CD14-positive monocyte (primary cell): Measurements from ENCODE around the gene GK2. TPM values are rescaled to one million over a fixed set of nuclear protein-coding genes. Genes with fewer than 3 reads are reported as not detected.

Experiments
- DNase-seq, 3 donors: peaks; one replicate each; pipeline ENCODE4 v3.0.0-alpha.2; 2011 to 2022
- H2AFZ ChIP-seq: 2 replicates; pipeline ENCODE4 v1.6.0; 2012; ENCODE audit warnings: mild to moderate bottlenecking, low read depth, low read length, inconsistent platforms; ENCODE audit not compliant: insufficient read depth, poor library complexity, severe bottlenecking
- H3K27ac ChIP-seq, 2 donors: 1 replicate in 1 of 2; 2 replicates in 1 of 2; pipeline ENCODE4 v1.5.1; 2012 to 2013; ENCODE audit warnings: low read length in 2 of 2, control low read depth in 1 of 2, inconsistent platforms in 1 of 2, low read depth in 1 of 2, mild to moderate bottlenecking in 1 of 2
- H3K27me3 ChIP-seq, 2 donors: one replicate each; pipeline versions ENCODE4 v1.6.0 to v1.6.1; 2011 to 2013; ENCODE audit warnings: low read length in 2 of 2; ENCODE audit not compliant: control insufficient read depth in 2 of 2, insufficient read depth in 2 of 2
- H3K36me3 ChIP-seq, 2 donors: replicated peaks in 1 of 2; 1 replicate in 1 of 2; 2 replicates in 1 of 2; pipeline versions ENCODE4 v1.5.1 to v1.6.1; 2012 to 2013; ENCODE audit warnings: low read length in 2 of 2, control low read depth in 1 of 2, inconsistent platforms in 1 of 2, mild to moderate bottlenecking in 1 of 2; ENCODE audit not compliant: insufficient read depth in 2 of 2, control insufficient read depth in 1 of 2
- H3K4me1 ChIP-seq, 2 donors: 1 replicate in 1 of 2; 2 replicates in 1 of 2; pipeline versions ENCODE4 v1.5.1 to v1.6.1; 2012 to 2013; ENCODE audit warnings: low read length in 2 of 2, control low read depth in 1 of 2, inconsistent platforms in 1 of 2, mild to moderate bottlenecking in 1 of 2, moderate library complexity in 1 of 2; ENCODE audit not compliant: insufficient read depth in 2 of 2, control insufficient read depth in 1 of 2
- H3K4me2 ChIP-seq: replicated peaks from 2 replicates; pipeline ENCODE3; 2012; ENCODE audit warnings: low read length, moderate library complexity, mild to moderate bottlenecking; ENCODE audit not compliant: poor library complexity, severe bottlenecking; ENCODE audit errors: extremely low read depth
- H3K4me3 ChIP-seq, 3 experiments: fragments of 200-600 bp in 1 of 3; sonication (generic) in 1 of 3; replicated peaks in 1 of 3; 1 replicate in 2 of 3; 2 replicates in 1 of 3; pipeline ENCODE4 v1.5.1; 2011 to 2013; ENCODE audit warnings: low read length in 3 of 3, mild to moderate bottlenecking in 3 of 3, control low read depth in 2 of 3, low read depth in 2 of 3, inconsistent platforms in 1 of 3, moderate library complexity in 1 of 3
- H3K79me2 ChIP-seq: 2 replicates; pipeline ENCODE4 v1.6.0; 2012; ENCODE audit warnings: mild to moderate bottlenecking, control low read depth, inconsistent platforms, low read length, moderate library complexity; ENCODE audit not compliant: insufficient read depth
- H3K9ac ChIP-seq: 2 replicates; pipeline ENCODE4 v1.6.0; 2017; ENCODE audit warnings: low read length, mild to moderate bottlenecking; ENCODE audit not compliant: insufficient read depth, poor library complexity, severe bottlenecking
- H3K9me3 ChIP-seq, 2 donors: replicated peaks in 1 of 2; 1 replicate in 1 of 2; 2 replicates in 1 of 2; pipeline versions ENCODE4 v1.5.1 to v1.6.1; 2012 to 2013; ENCODE audit warnings: low read length in 2 of 2, control low read depth in 1 of 2; ENCODE audit not compliant: control insufficient read depth in 1 of 2, insufficient read depth in 1 of 2
- H4K20me1 ChIP-seq: 2 replicates; pipeline ENCODE4 v1.6.0; 2012; ENCODE audit warnings: mild to moderate bottlenecking, low read length, control low read depth, moderate library complexity; ENCODE audit not compliant: insufficient read depth
- H3K27ac Mint-ChIP-seq, 7 donors: one replicate each; pipeline ENCODE4 v1.8.0; 2020; ENCODE audit warnings: mild to moderate bottlenecking in 7 of 7, mixed read lengths in 7 of 7, moderate library complexity in 6 of 7, inconsistent platforms in 2 of 7
- H3K27me3 Mint-ChIP-seq, 3 donors: one replicate each; pipeline ENCODE4 v1.8.0; 2021 to 2022; ENCODE audit warnings: low read depth in 3 of 3, mild to moderate bottlenecking in 3 of 3, mixed read lengths in 3 of 3, moderate library complexity in 3 of 3, inconsistent platforms in 1 of 3
- H3K36me3 Mint-ChIP-seq, 2 donors: one replicate each; pipeline ENCODE4 v1.8.0; 2020; ENCODE audit warnings: mixed read lengths in 2 of 2, inconsistent platforms in 1 of 2, mild to moderate bottlenecking in 1 of 2
- H3K4me1 Mint-ChIP-seq: one replicate; pipeline ENCODE4 v1.8.0; 2020; ENCODE audit warnings: mild to moderate bottlenecking, mixed read lengths
- H3K4me3 Mint-ChIP-seq, 2 donors: one replicate each; pipeline ENCODE4 v1.8.0; 2020; ENCODE audit warnings: mild to moderate bottlenecking in 2 of 2, mixed read lengths in 2 of 2, moderate library complexity in 1 of 2
- H3K9me3 Mint-ChIP-seq, 7 donors: one replicate each; pipeline ENCODE4 v1.8.0; 2020 to 2022; ENCODE audit warnings: mixed read lengths in 7 of 7, mild to moderate bottlenecking in 6 of 7, moderate library complexity in 6 of 7, inconsistent platforms in 2 of 7
- WGBS: methylation state at CpG from one replicate; pipeline ENCODE4 v1.1.5; 2013; ENCODE audit warnings: missing lambda C conversion rate; ENCODE audit not compliant: insufficient coverage; 5-methylcytosine and 5-hydroxymethylcytosine counted together
- intact Hi-C, 2 donors: fragments of 100-400 bp; cut with micrococcal nuclease; formaldehyde crosslinking; loops; one replicate each; pipeline versions ENCODE4 v1.15.0 to v1.15.1; 2023
- polyA plus RNA-seq, 3 donors: library from polyadenylated mRNA; depleted of rRNA in 1 of 3; unstranded in 2 of 3; stranded (reverse) in 1 of 3; fragments of 300-500 nt in 2 of 3; fragments of >200 nt in 1 of 3; fragmentation: Illumina TruSeq in 2 of 3; gene quantifications; 1 replicate in 2 of 3; 2 replicates in 1 of 3; pipeline ENCODE4 v1.2.3, GENCODE V29; 2012 to 2021
- TF ChIP-seq, protein P1 (sequence below): fragments of 200-600 bp; IDR thresholded peaks from one replicate; pipeline ENCODE4 v1.8.0; 2022; ENCODE audit warnings: antibody characterized with exemption, mild to moderate bottlenecking

The GK2 gene
- polyA plus RNA-seq, 3 donors, result not detected

DNA sequence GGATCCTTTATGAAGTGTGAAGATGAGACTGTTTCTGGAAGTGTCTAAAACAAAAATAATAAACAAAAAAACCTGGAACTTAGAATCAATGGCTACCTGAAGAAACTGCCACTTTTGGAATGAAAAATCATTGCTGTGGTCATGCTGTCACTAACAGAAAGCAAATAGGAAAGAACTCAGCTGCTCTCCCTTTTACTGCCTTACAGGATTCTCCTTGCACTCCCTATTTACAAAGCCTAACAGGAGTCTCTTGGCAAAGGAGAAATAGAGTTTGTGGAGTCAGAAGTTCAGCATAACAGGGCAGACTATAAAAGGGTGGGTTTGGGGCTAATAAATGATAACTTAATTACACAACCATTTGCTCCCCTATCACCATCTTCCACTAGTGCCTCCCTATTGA is 19.0 kb upstream of the GK2 start:
- no peak overlapping the region for H2AFZ ChIP-seq
- H3K36me3 ChIP-seq, result no peaks in the 10 kb centered on the region
- H3K27ac ChIP-seq, result no peak overlapping the region
- H3K9ac ChIP-seq, result no peak overlapping the region
- no peaks in the 10 kb centered on the region for H3K27me3 ChIP-seq
- TF ChIP-seq, protein P1, sequence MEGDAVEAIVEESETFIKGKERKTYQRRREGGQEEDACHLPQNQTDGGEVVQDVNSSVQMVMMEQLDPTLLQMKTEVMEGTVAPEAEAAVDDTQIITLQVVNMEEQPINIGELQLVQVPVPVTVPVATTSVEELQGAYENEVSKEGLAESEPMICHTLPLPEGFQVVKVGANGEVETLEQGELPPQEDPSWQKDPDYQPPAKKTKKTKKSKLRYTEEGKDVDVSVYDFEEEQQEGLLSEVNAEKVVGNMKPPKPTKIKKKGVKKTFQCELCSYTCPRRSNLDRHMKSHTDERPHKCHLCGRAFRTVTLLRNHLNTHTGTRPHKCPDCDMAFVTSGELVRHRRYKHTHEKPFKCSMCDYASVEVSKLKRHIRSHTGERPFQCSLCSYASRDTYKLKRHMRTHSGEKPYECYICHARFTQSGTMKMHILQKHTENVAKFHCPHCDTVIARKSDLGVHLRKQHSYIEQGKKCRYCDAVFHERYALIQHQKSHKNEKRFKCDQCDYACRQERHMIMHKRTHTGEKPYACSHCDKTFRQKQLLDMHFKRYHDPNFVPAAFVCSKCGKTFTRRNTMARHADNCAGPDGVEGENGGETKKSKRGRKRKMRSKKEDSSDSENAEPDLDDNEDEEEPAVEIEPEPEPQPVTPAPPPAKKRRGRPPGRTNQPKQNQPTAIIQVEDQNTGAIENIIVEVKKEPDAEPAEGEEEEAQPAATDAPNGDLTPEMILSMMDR, result no peak
- Mint-ChIP-seq H3K4me3 (no peak overlapping the region), H3K9me3 (peaks cover 0 to 3% (median 2%) of the 10 kb centered on the region in 7 donors), H3K36me3 (no peaks in the 10 kb centered on the region), H3K27me3 (peaks cover 0 to 2% (median 0%) of the 10 kb centered on the region in 3 donors), H3K27ac (no peak overlapping the region), H3K4me1 (no peaks in the 10 kb centered on the region)
- H4K20me1 ChIP-seq, result no peaks in the 10 kb centered on the region
- intact Hi-C loops, result no loop called here
- no peaks in the 10 kb centered on the region for H3K79me2 ChIP-seq
- H3K9me3 ChIP-seq, result peaks cover 0 to under 1% of the 10 kb centered on the region in 2 donors
- H3K4me1 ChIP-seq, result no peaks in the 10 kb centered on the region
- no peak for DNase-seq
- no peak overlapping the region for H3K4me2 ChIP-seq
- H3K4me3 ChIP-seq, result no peak overlapping the region

DNA sequence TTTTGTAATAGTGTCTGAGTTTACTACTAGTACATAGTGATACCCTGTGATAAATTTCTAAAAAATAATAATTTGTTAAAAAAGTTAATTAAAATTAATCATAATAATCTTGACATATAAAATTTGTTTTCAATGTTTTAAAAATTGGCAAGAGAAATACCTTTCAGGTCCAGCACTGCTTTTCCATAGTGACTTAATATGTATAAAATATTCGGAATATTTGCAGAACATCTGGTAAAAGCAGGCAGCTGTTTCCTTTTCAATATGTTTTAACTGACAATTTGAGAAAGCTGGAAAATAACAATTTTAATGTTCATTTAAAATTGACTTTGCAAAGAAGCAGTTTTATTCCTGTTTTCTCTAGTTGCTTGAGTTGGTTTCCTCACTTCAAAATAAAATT is 17.6 kb upstream of the GK2 start:
- intact Hi-C loops, result no loop called here
- H3K4me3 Mint-ChIP-seq, result no peak overlapping the region
- no peaks in the 10 kb centered on the region for H3K4me1 Mint-ChIP-seq
- no CpG with 5 or more reads among the region's 1 CpG for WGBS
- H3K79me2 ChIP-seq, result no peaks in the 10 kb centered on the region
- DNase-seq, result no peak
- no peak overlapping the region for H3K27ac Mint-ChIP-seq
- no peak overlapping the region for H3K4me3 ChIP-seq
- H3K9me3 Mint-ChIP-seq, result peaks cover 0 to 7% (median 2%) of the 10 kb centered on the region in 7 donors
- no peak overlapping the region for H3K27ac ChIP-seq
- peaks cover 0 to 2% (median 0%) of the 10 kb centered on the region in 3 donors for H3K27me3 Mint-ChIP-seq
- no peaks in the 10 kb centered on the region for H4K20me1 ChIP-seq
- no peaks in the 10 kb centered on the region for H3K9me3 ChIP-seq
- H3K4me2 ChIP-seq, result no peak overlapping the region
- H3K9ac ChIP-seq, result no peak overlapping the region
- no peak overlapping the region for H2AFZ ChIP-seq
- no peaks in the 10 kb centered on the region for H3K36me3 Mint-ChIP-seq
- H3K36me3 ChIP-seq, result no peaks in the 10 kb centered on the region
- no peaks in the 10 kb centered on the region for H3K27me3 ChIP-seq
- no peaks in the 10 kb centered on the region for H3K4me1 ChIP-seq
- TF ChIP-seq, protein P1, result no peak
